ENCODE results near the gene SHROOM2.

DNA sequence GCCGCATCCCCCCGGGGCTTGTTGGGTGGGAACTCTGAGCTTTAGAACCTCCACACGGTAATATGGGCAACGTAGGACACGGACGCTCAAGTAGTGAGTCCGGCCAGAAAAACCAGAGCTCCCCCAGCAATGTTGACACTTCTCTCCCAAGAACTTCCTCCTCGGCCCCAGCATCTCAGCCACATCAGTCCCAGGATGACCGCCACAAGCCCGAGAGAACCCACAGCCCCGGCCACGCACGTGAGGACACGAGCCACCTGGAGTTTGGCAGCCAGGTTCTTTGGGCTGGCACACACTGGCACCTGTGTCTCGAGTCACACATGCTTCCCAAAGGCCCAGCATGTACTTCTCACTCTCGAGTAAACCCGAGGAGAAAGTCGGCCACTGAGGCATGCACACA lies 197.2 kb downstream of the SHROOM2 start:
- TF ChIP-seq POLR2AphosphoS5 (IDR thresholded peaks at IDR 0.05; ENCODE audit: low read depth, low read length) (no peak), SIN3A (IDR thresholded peaks at IDR 0.05; ENCODE audit: borderline replicate concordance, insufficient read depth, low read length) (no peak), TAF1 (IDR thresholded peaks at IDR 0.05; ENCODE audit: borderline replicate concordance, insufficient read depth, low read length) (no peak)

Data from PFSK-1 (cell line).